EH (cell line): ENCODE data around the gene ST6GALNAC4.
"Not testable (repeated sequence)": the region's sequence is repeated elsewhere in the genome, so short reads cannot be mapped to it uniquely, and the experiment has no call there.

Experiments
- DNase-seq: peaks from one replicate; pipeline ENCODE4 v3.0.0-alpha.2; 2015; ENCODE audit warnings: low read depth

Gene ST6GALNAC4

DNA sequence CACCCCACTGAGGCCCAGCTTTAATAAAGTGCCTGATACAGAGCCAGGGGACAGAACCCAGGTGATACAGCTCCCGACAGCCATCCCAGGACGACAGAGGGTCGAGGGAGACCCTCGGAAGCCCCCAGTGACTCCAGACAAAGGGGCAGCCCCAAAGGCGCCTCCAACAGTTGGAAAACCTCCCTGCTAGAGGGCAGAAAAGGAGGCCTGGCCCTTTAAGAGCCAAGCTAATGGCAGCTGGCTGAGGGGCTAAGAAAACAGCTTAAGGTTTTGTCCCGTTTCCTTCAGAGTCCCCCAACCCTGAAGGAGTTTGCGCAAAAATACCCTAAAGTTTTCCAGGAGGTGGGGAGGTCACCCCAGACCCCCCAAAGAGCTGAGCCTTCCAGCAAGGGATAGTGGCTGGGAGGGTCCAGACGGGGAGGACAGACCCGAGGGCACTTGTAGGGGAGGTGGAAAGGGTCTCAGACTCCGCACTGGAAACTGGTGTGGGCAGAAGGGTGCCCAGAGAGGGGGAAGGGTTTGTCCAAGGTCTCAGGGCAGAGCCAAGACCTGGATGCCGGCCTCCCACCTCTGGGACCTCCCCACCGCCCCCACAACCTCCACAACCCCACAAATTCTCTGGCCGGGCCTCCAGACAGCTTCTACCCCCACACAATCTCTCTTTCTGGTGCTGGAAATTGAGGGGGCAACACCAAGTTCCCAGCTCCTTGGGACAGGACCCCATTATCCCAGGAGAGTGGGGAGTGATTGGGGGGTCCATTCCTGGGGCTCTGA lies 31.1 kb downstream of the ST6GALNAC4 start:
- no peak for DNase-seq

DNA sequence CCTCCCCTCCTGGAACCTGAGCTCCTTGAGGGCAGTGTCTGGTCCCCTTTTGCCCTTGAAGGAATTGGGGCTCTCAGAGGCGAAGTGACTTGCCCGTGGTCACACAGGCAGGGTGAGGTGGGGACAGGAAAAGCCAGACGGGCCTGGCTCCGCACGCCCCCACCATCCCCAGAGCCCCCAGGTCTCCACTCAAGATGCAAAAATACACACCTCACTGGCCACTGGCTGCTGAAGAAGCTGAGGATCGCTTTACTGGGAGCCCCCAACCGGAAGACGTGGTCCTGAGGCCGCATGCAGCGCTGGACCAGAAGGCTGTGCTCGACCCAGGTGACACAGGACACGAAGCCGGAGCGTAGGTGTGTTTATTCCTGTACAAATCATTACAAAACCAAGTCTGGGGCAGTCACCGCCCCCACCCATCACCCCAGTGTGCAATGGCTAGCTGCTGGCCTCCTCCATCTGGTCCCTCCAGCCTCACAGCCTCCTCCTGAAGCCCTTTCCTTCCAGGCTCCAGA lies 31.8 kb downstream of the ST6GALNAC4 start:
- no peak for DNase-seq

DNA sequence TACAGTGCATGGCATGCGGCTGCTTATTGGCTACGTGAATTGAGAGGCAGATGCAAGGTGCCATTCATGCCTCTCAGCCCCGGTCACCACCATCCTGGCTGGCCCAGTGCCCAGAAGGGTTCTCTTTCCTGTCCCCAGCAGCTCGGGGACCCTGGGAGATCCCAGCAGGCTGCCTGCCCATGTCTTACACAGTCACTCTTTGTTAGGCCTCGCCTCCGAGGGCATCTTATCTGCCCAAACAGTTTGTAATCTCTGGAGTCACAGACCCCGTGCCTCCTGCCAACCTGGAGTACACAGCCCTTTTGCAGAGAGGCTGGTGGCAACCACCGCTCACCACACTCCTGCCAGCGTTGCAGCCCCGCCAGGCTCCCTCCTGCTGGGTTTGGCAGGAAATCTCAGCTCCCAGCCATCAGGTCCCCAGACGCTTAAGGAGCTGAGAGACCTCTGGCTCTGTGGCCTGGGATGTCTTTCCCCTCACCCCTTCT lies 32.4 kb downstream of the ST6GALNAC4 start:
- peak; percentile 43 for DNase-seq

GRCh38 chr9:127883959-127884358 lies 32.9 kb downstream of the ST6GALNAC4 start:
- no peak for DNase-seq

GRCh38 chr9:127881715-127882114 lies 35.1 kb downstream of the ST6GALNAC4 start:
- not testable (repeated sequence) for DNase-seq

- no peak for DNase-seq
These were observed 36.7 kb downstream of the ST6GALNAC4 start for GRCh38 chr9:127880143-127880542.

GRCh38 chr9:127878652-127879390 lies 38.0 kb downstream of the ST6GALNAC4 start:
- no peak for DNase-seq

DNA sequence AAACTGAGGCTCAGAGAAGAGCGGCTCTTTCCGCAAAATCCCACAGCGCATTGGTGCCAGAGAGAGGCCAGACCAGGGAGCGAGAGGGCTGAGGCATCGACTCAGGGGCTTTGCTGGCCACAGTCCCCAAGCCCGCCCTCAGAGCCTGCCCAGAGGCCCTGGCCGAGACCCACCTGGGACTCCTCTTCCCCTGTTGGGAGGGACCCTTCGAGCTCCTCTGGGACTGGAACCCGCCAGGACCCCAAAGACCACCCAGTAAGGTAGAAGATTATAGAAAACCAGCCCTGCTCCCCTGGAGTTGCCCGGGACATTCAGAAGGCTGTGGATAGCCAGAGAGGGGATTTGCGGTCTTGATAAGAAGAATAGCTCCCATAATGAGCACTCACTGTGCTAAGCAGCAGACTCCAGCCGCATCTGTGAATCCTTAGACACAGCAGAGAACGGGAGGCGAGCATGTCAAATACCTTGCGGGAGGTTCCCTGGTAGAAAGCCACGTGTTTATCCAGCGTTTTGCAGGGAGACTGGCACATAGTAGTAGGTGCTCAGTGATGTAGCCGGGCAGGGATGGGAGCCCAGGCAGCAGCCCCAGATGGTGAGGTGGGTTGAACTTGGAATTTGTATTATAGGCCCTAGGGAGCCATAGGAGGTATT lies 38.7 kb downstream of the ST6GALNAC4 start:
- peak; percentile 20 for DNase-seq

DNA sequence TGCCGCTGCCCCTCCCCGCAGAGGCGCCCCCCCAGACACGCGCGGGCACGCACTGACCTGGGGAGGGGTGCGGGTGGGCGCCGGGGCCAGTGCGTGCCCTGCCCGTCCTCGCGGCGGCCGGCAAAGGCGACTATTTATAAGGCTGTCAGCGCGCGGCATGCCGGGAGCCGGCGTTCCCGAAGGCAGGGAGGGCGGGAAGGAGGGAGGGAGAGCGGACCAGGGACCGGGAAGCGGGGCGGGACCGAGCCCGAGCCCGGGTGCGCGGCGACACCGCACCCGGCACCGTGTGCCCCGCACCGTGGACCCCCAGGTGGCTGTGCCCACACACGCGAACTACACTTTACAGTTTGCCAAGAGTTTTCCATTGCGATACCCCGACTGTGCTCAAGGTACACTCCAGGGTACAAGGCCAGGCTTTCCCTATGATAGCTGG lies 39.3 kb downstream of the ST6GALNAC4 start, which contains the start of gene AK1:
AK1 (minus strand) TSS at position 110 of the 433 bp plus-strand sequence. CDS start 3,058 bp downstream, outside the sequence.
- DNase-seq = peak; percentile 71

GRCh38 chr9:127876764-127877562 lies 39.9 kb downstream of the ST6GALNAC4 start:
- peak; percentile 25 for DNase-seq

- no peak for DNase-seq
These were observed 40.6 kb downstream of the ST6GALNAC4 start for GRCh38 chr9:127876026-127876763.

GRCh38 chr9:127875306-127875966 lies 41.4 kb downstream of the ST6GALNAC4 start:
- DNase-seq = peak; percentile 51

DNA sequence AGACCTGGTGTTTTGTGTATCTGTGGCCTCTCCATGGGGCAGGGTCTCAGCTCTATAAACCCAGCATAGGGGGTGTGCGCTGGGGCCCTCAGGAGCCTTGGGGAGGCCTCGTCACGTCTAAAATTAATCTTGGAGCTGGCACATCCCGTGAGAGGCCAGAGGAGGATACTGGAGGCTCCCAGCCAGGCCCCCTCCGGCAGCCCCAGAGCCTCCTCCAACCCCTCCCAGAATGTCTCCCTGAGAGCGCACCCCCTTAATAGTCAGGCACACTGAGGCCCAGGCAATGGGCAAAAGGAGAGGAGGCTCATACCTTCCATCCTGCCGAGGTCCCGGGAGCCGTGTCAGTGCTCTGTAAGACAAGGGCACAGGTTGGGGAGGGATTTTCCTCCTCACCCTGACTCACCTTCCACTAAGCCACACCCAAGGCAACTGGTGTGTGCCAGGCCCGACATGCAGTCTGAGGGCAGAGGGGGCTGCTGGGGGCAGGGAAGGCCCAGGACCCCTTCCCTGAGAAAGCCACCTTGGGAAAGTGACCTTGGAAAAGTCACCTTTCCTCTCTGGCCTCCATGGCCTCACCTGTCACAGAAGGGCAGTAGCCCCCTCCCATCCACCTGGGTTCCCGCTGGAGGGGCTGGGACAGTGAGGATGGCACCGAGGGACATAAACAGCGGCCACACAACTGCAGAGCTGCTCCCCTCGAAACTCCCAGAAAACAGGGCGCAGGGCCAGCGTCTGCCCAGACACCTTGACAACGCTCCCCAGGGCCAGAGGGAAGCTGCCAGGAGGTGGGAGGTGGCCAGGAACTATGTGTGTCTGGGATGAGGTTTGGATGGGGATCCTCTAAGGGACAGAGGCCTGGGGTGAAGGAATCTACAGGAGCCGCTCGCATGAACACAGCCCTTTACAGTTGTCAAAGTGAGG lies 42.3 kb downstream of the ST6GALNAC4 start:
- DNase-seq = no peak

DNA sequence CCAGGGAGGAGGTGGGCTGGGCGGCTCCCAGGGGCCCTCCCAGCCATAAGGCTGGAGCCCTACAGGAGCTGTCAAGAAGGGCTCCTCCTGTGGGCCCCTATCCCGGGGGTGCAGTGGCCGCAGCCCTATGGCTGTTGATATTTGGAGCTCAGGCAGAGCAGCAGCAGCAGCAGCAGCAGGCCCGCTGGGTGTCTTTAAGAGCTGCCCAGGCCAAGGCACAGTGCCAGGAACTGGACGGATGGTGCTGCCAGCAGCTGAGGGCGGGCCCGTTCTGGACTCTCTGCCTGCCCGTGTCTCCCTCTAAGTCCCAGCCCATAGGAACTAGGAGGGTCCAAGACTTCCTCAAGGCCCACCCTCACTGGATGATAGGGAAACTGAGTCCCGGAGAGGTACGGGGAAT lies 43.0 kb downstream of the ST6GALNAC4 start:
- peak; percentile 21 for DNase-seq

- no peak for DNase-seq
These were observed 43.6 kb downstream of the ST6GALNAC4 start for GRCh38 chr9:127873223-127873691.

DNA sequence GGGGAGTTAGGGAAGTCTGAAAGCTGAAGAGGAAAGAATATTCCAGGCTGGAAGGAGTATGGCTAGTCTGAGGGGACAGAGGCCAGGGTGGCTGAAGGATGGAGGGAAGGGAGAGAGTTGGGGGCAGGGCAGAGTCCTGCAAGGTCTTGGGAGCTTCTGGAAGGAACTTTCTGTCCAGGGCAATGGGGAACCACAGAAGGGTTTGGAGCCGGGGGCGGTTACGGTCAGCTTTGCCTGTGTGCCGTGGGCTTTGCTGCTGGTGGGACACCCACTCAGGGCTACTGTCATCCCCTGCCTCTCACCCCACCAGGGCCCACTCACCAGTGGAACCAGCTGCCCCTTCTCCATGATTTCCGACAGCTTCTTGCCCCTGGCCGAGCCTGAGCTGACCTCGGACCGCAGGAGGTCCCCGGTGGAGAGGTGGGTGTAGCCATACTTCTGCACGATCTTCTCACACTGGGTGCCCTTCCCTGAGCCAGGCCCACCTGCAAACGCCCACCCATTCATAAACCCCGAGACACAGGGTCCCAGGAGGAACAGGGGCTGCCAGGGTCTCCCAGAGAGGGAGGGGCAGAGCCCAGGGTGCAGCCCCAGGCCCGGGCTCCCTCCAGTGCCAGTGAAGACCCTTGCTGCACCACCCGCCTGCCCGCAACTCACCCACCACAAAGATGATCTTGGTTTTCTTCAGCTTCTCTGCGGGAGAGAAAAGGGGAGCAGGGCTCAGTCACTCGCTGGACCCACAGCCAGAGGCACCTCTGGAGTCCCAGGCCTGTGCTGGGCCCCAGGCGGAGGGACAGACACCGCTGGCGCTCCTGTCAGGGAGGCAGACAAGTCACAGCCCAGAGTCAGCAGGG lies 44.2 kb downstream of the ST6GALNAC4 start:
- no peak for DNase-seq

DNA sequence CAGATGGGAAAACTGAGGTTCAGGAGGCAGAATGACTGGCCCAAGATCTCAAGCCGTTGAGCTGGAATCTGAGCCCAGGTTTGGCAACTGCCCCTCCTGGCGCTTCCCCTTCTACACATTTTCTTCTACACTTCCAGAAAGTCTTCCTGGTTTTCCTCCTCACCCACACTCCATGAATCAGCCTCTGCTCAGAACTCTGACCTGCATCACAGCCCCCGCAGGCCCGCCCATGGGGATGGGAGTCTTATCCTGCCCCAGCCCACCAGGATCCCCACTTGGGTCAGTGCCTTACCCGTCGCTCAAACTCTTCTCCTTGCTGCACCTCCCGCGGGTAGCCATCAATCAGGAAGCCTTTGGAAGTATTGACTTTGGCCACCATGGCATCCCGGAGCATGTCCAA lies 45.3 kb downstream of the ST6GALNAC4 start:
- no peak for DNase-seq

- no peak for DNase-seq
These were observed 46.0 kb downstream of the ST6GALNAC4 start for GRCh38 chr9:127870887-127871286.
